CD14-positive monocyte (primary cell): ENCODE results near the gene CPLANE1. TPM values are rescaled to one million over a fixed set of nuclear protein-coding genes. Genes with fewer than 3 reads are reported as not detected.

Experiments used
- DNase-seq, 3 donors: peaks; one replicate each; pipeline ENCODE4 v3.0.0-alpha.2; 2011 to 2022
- H2AFZ ChIP-seq: 2 replicates; pipeline ENCODE4 v1.6.0; 2012; ENCODE audit warnings: mild to moderate bottlenecking, low read depth, low read length, inconsistent platforms; ENCODE audit not compliant: insufficient read depth, poor library complexity, severe bottlenecking
- H3K27ac ChIP-seq, 2 donors: 1 replicate in 1 of 2; 2 replicates in 1 of 2; pipeline ENCODE4 v1.5.1; 2012 to 2013; ENCODE audit warnings: low read length in 2 of 2, control low read depth in 1 of 2, inconsistent platforms in 1 of 2, low read depth in 1 of 2, mild to moderate bottlenecking in 1 of 2
- H3K27me3 ChIP-seq, 2 donors: one replicate each; pipeline versions ENCODE4 v1.6.0 to v1.6.1; 2011 to 2013; ENCODE audit warnings: low read length in 2 of 2; ENCODE audit not compliant: control insufficient read depth in 2 of 2, insufficient read depth in 2 of 2
- H3K36me3 ChIP-seq, 2 donors: replicated peaks in 1 of 2; 1 replicate in 1 of 2; 2 replicates in 1 of 2; pipeline versions ENCODE4 v1.5.1 to v1.6.1; 2012 to 2013; ENCODE audit warnings: low read length in 2 of 2, control low read depth in 1 of 2, inconsistent platforms in 1 of 2, mild to moderate bottlenecking in 1 of 2; ENCODE audit not compliant: insufficient read depth in 2 of 2, control insufficient read depth in 1 of 2
- H3K4me1 ChIP-seq, 2 donors: 1 replicate in 1 of 2; 2 replicates in 1 of 2; pipeline versions ENCODE4 v1.5.1 to v1.6.1; 2012 to 2013; ENCODE audit warnings: low read length in 2 of 2, control low read depth in 1 of 2, inconsistent platforms in 1 of 2, mild to moderate bottlenecking in 1 of 2, moderate library complexity in 1 of 2; ENCODE audit not compliant: insufficient read depth in 2 of 2, control insufficient read depth in 1 of 2
- H3K4me2 ChIP-seq: replicated peaks from 2 replicates; pipeline ENCODE3; 2012; ENCODE audit warnings: low read length, moderate library complexity, mild to moderate bottlenecking; ENCODE audit not compliant: poor library complexity, severe bottlenecking; ENCODE audit errors: extremely low read depth
- H3K4me3 ChIP-seq, 3 experiments: fragments of 200-600 bp in 1 of 3; sonication (generic) in 1 of 3; replicated peaks in 1 of 3; 1 replicate in 2 of 3; 2 replicates in 1 of 3; pipeline ENCODE4 v1.5.1; 2011 to 2013; ENCODE audit warnings: low read length in 3 of 3, mild to moderate bottlenecking in 3 of 3, control low read depth in 2 of 3, low read depth in 2 of 3, inconsistent platforms in 1 of 3, moderate library complexity in 1 of 3
- H3K79me2 ChIP-seq: 2 replicates; pipeline ENCODE4 v1.6.0; 2012; ENCODE audit warnings: mild to moderate bottlenecking, control low read depth, inconsistent platforms, low read length, moderate library complexity; ENCODE audit not compliant: insufficient read depth
- H3K9ac ChIP-seq: 2 replicates; pipeline ENCODE4 v1.6.0; 2017; ENCODE audit warnings: low read length, mild to moderate bottlenecking; ENCODE audit not compliant: insufficient read depth, poor library complexity, severe bottlenecking
- H3K9me3 ChIP-seq, 2 donors: replicated peaks in 1 of 2; 1 replicate in 1 of 2; 2 replicates in 1 of 2; pipeline versions ENCODE4 v1.5.1 to v1.6.1; 2012 to 2013; ENCODE audit warnings: low read length in 2 of 2, control low read depth in 1 of 2; ENCODE audit not compliant: control insufficient read depth in 1 of 2, insufficient read depth in 1 of 2
- H4K20me1 ChIP-seq: 2 replicates; pipeline ENCODE4 v1.6.0; 2012; ENCODE audit warnings: mild to moderate bottlenecking, low read length, control low read depth, moderate library complexity; ENCODE audit not compliant: insufficient read depth
- H3K27ac Mint-ChIP-seq, 7 donors: one replicate each; pipeline ENCODE4 v1.8.0; 2020; ENCODE audit warnings: mild to moderate bottlenecking in 7 of 7, mixed read lengths in 7 of 7, moderate library complexity in 6 of 7, inconsistent platforms in 2 of 7
- H3K27me3 Mint-ChIP-seq, 3 donors: one replicate each; pipeline ENCODE4 v1.8.0; 2021 to 2022; ENCODE audit warnings: low read depth in 3 of 3, mild to moderate bottlenecking in 3 of 3, mixed read lengths in 3 of 3, moderate library complexity in 3 of 3, inconsistent platforms in 1 of 3
- H3K36me3 Mint-ChIP-seq, 2 donors: one replicate each; pipeline ENCODE4 v1.8.0; 2020; ENCODE audit warnings: mixed read lengths in 2 of 2, inconsistent platforms in 1 of 2, mild to moderate bottlenecking in 1 of 2
- H3K4me1 Mint-ChIP-seq: one replicate; pipeline ENCODE4 v1.8.0; 2020; ENCODE audit warnings: mild to moderate bottlenecking, mixed read lengths
- H3K4me3 Mint-ChIP-seq, 2 donors: one replicate each; pipeline ENCODE4 v1.8.0; 2020; ENCODE audit warnings: mild to moderate bottlenecking in 2 of 2, mixed read lengths in 2 of 2, moderate library complexity in 1 of 2
- H3K9me3 Mint-ChIP-seq, 7 donors: one replicate each; pipeline ENCODE4 v1.8.0; 2020 to 2022; ENCODE audit warnings: mixed read lengths in 7 of 7, mild to moderate bottlenecking in 6 of 7, moderate library complexity in 6 of 7, inconsistent platforms in 2 of 7
- CTCF ChIP-seq: fragments of 200-600 bp; IDR thresholded peaks from one replicate; pipeline ENCODE4 v1.8.0; 2022; ENCODE audit warnings: antibody characterized with exemption, mild to moderate bottlenecking
- WGBS: methylation state at CpG from one replicate; pipeline ENCODE4 v1.1.5; 2013; ENCODE audit warnings: missing lambda C conversion rate; ENCODE audit not compliant: insufficient coverage; 5-methylcytosine and 5-hydroxymethylcytosine counted together
- intact Hi-C, 2 donors: fragments of 100-400 bp; cut with micrococcal nuclease; formaldehyde crosslinking; loops; one replicate each; pipeline versions ENCODE4 v1.15.0 to v1.15.1; 2023
- polyA plus RNA-seq, 3 donors: library from polyadenylated mRNA; depleted of rRNA in 1 of 3; unstranded in 2 of 3; stranded (reverse) in 1 of 3; fragments of 300-500 nt in 2 of 3; fragments of >200 nt in 1 of 3; fragmentation: Illumina TruSeq in 2 of 3; gene quantifications; 1 replicate in 2 of 3; 2 replicates in 1 of 3; pipeline ENCODE4 v1.2.3, GENCODE V29; 2012 to 2021

CPLANE1 gene
- polyA plus RNA-seq, 3 donors = 0.25 to 1.6 (median 0.88) TPM

GRCh38 chr5:37165761-37166160 is 83.4 kb downstream of the CPLANE1 start:
- Histone ChIP-seq H3K27ac (no peak overlapping the region), H3K36me3 (peaks cover 0 to 22% of the 10 kb centered on the region in 2 donors), H3K4me2 (no peak overlapping the region), H2AFZ (no peak overlapping the region), H3K9ac (no peak overlapping the region), H3K4me3 (no peak overlapping the region), H3K79me2 (no peaks in the 10 kb centered on the region), H4K20me1 (no peaks in the 10 kb centered on the region), H3K9me3 (no peaks in the 10 kb centered on the region), H3K27me3 (no peaks in the 10 kb centered on the region), H3K4me1 (no peaks in the 10 kb centered on the region)
- no peak for TF ChIP-seq CTCF
- no peaks in the 10 kb centered on the region for H3K4me1 Mint-ChIP-seq
- no peak overlapping the region for H3K4me3 Mint-ChIP-seq
- intact Hi-C loops = no loop called here
- peaks cover 19 to 26% of the 10 kb centered on the region in 2 donors for H3K36me3 Mint-ChIP-seq
- DNase-seq = no peak
- H3K27ac Mint-ChIP-seq = no peak overlapping the region
- H3K9me3 Mint-ChIP-seq = no peaks in the 10 kb centered on the region
- no CpG with 5 or more reads among the region's 1 CpG for WGBS
- no peaks in the 10 kb centered on the region for H3K27me3 Mint-ChIP-seq

- DNase-seq = no peak
- H3K4me2 ChIP-seq = no peak overlapping the region
- H3K79me2 ChIP-seq = no peaks in the 10 kb centered on the region
- H3K4me3 Mint-ChIP-seq = no peak overlapping the region
- no peak overlapping the region for H3K9ac ChIP-seq
- H3K4me1 ChIP-seq = no peaks in the 10 kb centered on the region
- H3K4me3 ChIP-seq = no peak overlapping the region
- H2AFZ ChIP-seq = no peak overlapping the region
- H3K36me3 Mint-ChIP-seq = peaks cover 6 to 12% of the 10 kb centered on the region in 2 donors
- no peak overlapping the region for H3K27ac Mint-ChIP-seq
- no peaks in the 10 kb centered on the region for H3K27me3 Mint-ChIP-seq
- H3K9me3 Mint-ChIP-seq = no peaks in the 10 kb centered on the region
- peaks cover 0 to 9% of the 10 kb centered on the region in 2 donors for H3K36me3 ChIP-seq
- no peak for TF ChIP-seq CTCF
- H3K27me3 ChIP-seq = no peaks in the 10 kb centered on the region
- no peaks in the 10 kb centered on the region for H4K20me1 ChIP-seq
- intact Hi-C loops = no loop called here
- H3K27ac ChIP-seq = no peak overlapping the region
- no peaks in the 10 kb centered on the region for H3K9me3 ChIP-seq
- no peaks in the 10 kb centered on the region for H3K4me1 Mint-ChIP-seq
- 80% methylated on average over 1 of the region's 3 CpGs for WGBS
Observed at GRCh38 chr5:37153661-37154060, 95.5 kb downstream of the CPLANE1 start.
